ENCODE measurements around the gene ADPRM. TPM values are rescaled to one million over a fixed set of nuclear protein-coding genes. Genes with fewer than 3 reads are reported as not detected.

The ADPRM gene
- total and polyA plus RNA-seq, 2 experiments from 2014 or later = 6.8 to 8.8 TPM

DNA sequence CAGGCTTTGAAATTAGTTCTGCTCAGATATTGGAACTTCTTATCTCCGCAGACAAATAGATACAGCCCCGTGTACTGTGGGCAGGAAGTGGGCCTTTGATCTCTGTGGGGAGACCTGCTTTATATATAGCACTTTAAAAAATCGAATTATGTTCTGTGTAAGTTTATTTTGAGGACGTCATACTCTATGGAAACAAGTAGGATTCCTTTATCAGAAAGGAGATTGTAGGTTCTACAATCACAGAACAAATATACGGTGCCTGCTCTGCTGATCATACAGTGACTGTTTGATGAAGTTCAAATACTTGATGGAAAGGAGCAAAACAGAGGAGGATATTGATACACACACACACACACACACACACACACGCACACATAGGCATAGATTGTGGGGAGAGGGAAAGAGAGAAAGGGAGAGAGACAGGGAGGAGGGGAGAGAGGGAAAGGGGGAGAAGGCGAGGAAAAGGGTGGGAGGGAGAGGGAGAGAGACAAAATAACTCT is 47.2 kb downstream of the ADPRM start:
- TF ChIP-seq EZH2 (IDR thresholded peaks at IDR 0.05; ENCODE audit: low read depth, unreplicated experiment) = no peak
- TF ChIP-seq, protein P1, sequence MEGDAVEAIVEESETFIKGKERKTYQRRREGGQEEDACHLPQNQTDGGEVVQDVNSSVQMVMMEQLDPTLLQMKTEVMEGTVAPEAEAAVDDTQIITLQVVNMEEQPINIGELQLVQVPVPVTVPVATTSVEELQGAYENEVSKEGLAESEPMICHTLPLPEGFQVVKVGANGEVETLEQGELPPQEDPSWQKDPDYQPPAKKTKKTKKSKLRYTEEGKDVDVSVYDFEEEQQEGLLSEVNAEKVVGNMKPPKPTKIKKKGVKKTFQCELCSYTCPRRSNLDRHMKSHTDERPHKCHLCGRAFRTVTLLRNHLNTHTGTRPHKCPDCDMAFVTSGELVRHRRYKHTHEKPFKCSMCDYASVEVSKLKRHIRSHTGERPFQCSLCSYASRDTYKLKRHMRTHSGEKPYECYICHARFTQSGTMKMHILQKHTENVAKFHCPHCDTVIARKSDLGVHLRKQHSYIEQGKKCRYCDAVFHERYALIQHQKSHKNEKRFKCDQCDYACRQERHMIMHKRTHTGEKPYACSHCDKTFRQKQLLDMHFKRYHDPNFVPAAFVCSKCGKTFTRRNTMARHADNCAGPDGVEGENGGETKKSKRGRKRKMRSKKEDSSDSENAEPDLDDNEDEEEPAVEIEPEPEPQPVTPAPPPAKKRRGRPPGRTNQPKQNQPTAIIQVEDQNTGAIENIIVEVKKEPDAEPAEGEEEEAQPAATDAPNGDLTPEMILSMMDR (conservative IDR thresholded peaks at IDR 0.05; ENCODE audit: low read depth in 2 of 2) = no peak
- TF ChIP-seq STAT1 (IDR thresholded peaks at IDR 0.05; ENCODE audit: unreplicated experiment) = no peak
- TF ChIP-seq EZH2phosphoT487 (IDR thresholded peaks at IDR 0.05; ENCODE audit: unreplicated experiment) = no peak
- TF ChIP-seq, protein P2, sequence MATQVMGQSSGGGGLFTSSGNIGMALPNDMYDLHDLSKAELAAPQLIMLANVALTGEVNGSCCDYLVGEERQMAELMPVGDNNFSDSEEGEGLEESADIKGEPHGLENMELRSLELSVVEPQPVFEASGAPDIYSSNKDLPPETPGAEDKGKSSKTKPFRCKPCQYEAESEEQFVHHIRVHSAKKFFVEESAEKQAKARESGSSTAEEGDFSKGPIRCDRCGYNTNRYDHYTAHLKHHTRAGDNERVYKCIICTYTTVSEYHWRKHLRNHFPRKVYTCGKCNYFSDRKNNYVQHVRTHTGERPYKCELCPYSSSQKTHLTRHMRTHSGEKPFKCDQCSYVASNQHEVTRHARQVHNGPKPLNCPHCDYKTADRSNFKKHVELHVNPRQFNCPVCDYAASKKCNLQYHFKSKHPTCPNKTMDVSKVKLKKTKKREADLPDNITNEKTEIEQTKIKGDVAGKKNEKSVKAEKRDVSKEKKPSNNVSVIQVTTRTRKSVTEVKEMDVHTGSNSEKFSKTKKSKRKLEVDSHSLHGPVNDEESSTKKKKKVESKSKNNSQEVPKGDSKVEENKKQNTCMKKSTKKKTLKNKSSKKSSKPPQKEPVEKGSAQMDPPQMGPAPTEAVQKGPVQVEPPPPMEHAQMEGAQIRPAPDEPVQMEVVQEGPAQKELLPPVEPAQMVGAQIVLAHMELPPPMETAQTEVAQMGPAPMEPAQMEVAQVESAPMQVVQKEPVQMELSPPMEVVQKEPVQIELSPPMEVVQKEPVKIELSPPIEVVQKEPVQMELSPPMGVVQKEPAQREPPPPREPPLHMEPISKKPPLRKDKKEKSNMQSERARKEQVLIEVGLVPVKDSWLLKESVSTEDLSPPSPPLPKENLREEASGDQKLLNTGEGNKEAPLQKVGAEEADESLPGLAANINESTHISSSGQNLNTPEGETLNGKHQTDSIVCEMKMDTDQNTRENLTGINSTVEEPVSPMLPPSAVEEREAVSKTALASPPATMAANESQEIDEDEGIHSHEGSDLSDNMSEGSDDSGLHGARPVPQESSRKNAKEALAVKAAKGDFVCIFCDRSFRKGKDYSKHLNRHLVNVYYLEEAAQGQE (IDR thresholded peaks at IDR 0.05; ENCODE audit: unreplicated experiment) = no peak
- no peak for TF ChIP-seq ZNF331 (CRISPR knock-in tag; IDR thresholded peaks at IDR 0.05; ENCODE audit: low read depth)
- no peak for TF ChIP-seq POLR2AphosphoS5 (IDR thresholded peaks at IDR 0.05; ENCODE audit: low read depth)
- TF ChIP-seq, protein P3, sequence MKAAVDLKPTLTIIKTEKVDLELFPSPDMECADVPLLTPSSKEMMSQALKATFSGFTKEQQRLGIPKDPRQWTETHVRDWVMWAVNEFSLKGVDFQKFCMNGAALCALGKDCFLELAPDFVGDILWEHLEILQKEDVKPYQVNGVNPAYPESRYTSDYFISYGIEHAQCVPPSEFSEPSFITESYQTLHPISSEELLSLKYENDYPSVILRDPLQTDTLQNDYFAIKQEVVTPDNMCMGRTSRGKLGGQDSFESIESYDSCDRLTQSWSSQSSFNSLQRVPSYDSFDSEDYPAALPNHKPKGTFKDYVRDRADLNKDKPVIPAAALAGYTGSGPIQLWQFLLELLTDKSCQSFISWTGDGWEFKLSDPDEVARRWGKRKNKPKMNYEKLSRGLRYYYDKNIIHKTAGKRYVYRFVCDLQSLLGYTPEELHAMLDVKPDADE (IDR thresholded peaks at IDR 0.05) = no peak
- no peak for TF ChIP-seq ZNF114 (CRISPR knock-in tag; IDR thresholded peaks at IDR 0.05)
- no peak for TF ChIP-seq NANOG (IDR thresholded peaks at IDR 0.05; ENCODE audit: borderline replicate concordance)
- no peak for TF ChIP-seq CREB1 (CRISPR knock-in tag; IDR thresholded peaks at IDR 0.05; ENCODE audit: low read depth)
- TF ChIP-seq JUNB (IDR thresholded peaks at IDR 0.05; ENCODE audit: unreplicated experiment) = no peak
- Histone ChIP-seq H3K4me1 (ENCODE audit: insufficient read depth) (peaks cover 12% of the 10 kb centered on the region), H3K4me3 (no peak overlapping the region), H3K9me2 (ENCODE audit: insufficient read depth) (peaks cover 2% of the 10 kb centered on the region; the same call in 1 of the 2 replicates), H3K27ac (ENCODE audit: low read depth) (no peak overlapping the region), H4K20me1 (replicated peaks; ENCODE audit: insufficient read depth) (no peaks in the 10 kb centered on the region), H3K79me2 (replicated peaks; ENCODE audit: insufficient read depth) (no peaks in the 10 kb centered on the region), H3K4me2 (no peak overlapping the region), H3K27me3 (ENCODE audit: insufficient read depth) (no peaks in the 10 kb centered on the region), H3K36me3 (ENCODE audit: insufficient read depth) (no peaks in the 10 kb centered on the region), H3F3A (replicated peaks; ENCODE audit: low read depth) (no peaks in the 10 kb centered on the region), H2AFZ (no peak overlapping the region)
- Mint-ChIP-seq H3K27me3 (ENCODE audit: insufficient read depth, low read depth, poor library complexity) (peaks cover 7% of the 10 kb centered on the region), H3K36me3 (ENCODE audit: low read depth) (no peaks in the 10 kb centered on the region; the same call in 2 of the 3 replicates), H3K4me3 (no peak overlapping the region), H3K27ac (no peak overlapping the region), H3K9me3 (0 out of 3 replicates have a peak, but pooled peaks cover 2% of the 10 kb centered on the region), H3K4me1 (peaks cover 13% of the 10 kb centered on the region)
- DNase-seq (ENCODE audit: low spot score) (no peak), ATAC-seq (no peak)
